ENCODE measurements around the gene RHOC.

The RHOC gene

DNA sequence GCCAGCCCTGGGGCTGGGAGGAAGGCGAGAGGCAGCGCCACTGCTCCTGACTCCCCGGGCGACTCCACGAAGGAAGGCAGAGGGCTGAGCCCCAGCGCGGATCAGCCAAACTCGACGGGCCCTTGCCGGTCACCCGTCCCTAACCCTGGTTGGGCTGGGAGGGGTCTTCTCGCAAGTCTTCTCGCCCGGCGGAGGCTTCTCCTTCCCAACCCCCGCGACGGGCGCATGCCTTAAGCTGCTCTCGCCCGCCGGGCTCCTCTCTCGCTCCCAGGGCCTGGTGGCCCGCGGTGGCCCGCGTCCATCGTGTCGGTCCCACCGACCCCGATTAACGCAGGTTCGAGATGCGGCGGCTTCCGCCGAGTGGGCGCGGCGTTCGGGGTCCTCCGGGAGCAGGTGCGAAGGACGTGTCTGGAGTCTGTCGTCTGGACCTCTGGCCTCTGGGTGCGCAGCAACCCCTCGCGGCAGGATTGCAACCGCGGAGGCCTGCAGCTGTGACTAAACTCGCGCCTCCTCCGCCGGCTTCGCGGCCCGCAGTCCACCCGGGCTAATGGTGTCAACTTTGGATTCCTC lies 37.2 kb upstream of the RHOC start:
- Histone ChIP-seq H3K27ac (replicated peaks) (no peak overlapping the region), H3K4me3 (replicated peaks; ENCODE audit: insufficient read depth, low read length) (no peak overlapping the region), H3K27me3 (ENCODE audit: insufficient read depth, poor library complexity, severe bottlenecking) (peaks cover 19% of the 10 kb centered on the region)
- TF ChIP-seq SPI1 (IDR thresholded peaks at IDR 0.05; ENCODE audit: borderline replicate concordance, low read depth) (no peak), GABPA (IDR thresholded peaks at IDR 0.05; ENCODE audit: low read depth) (no peak), POLR2AphosphoS5 (IDR thresholded peaks at IDR 0.05; ENCODE audit: low read depth) (no peak)
- TF ChIP-seq, protein P1, sequence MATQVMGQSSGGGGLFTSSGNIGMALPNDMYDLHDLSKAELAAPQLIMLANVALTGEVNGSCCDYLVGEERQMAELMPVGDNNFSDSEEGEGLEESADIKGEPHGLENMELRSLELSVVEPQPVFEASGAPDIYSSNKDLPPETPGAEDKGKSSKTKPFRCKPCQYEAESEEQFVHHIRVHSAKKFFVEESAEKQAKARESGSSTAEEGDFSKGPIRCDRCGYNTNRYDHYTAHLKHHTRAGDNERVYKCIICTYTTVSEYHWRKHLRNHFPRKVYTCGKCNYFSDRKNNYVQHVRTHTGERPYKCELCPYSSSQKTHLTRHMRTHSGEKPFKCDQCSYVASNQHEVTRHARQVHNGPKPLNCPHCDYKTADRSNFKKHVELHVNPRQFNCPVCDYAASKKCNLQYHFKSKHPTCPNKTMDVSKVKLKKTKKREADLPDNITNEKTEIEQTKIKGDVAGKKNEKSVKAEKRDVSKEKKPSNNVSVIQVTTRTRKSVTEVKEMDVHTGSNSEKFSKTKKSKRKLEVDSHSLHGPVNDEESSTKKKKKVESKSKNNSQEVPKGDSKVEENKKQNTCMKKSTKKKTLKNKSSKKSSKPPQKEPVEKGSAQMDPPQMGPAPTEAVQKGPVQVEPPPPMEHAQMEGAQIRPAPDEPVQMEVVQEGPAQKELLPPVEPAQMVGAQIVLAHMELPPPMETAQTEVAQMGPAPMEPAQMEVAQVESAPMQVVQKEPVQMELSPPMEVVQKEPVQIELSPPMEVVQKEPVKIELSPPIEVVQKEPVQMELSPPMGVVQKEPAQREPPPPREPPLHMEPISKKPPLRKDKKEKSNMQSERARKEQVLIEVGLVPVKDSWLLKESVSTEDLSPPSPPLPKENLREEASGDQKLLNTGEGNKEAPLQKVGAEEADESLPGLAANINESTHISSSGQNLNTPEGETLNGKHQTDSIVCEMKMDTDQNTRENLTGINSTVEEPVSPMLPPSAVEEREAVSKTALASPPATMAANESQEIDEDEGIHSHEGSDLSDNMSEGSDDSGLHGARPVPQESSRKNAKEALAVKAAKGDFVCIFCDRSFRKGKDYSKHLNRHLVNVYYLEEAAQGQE (IDR thresholded peaks at IDR 0.05; ENCODE audit: insufficient replicate concordance, low read depth), result no peak
- TF ChIP-seq, protein P2, sequence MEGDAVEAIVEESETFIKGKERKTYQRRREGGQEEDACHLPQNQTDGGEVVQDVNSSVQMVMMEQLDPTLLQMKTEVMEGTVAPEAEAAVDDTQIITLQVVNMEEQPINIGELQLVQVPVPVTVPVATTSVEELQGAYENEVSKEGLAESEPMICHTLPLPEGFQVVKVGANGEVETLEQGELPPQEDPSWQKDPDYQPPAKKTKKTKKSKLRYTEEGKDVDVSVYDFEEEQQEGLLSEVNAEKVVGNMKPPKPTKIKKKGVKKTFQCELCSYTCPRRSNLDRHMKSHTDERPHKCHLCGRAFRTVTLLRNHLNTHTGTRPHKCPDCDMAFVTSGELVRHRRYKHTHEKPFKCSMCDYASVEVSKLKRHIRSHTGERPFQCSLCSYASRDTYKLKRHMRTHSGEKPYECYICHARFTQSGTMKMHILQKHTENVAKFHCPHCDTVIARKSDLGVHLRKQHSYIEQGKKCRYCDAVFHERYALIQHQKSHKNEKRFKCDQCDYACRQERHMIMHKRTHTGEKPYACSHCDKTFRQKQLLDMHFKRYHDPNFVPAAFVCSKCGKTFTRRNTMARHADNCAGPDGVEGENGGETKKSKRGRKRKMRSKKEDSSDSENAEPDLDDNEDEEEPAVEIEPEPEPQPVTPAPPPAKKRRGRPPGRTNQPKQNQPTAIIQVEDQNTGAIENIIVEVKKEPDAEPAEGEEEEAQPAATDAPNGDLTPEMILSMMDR (IDR thresholded peaks at IDR 0.05; ENCODE audit: insufficient read depth, low read length), result no peak
- DNase-seq (ENCODE audit: low read depth in 1 of 2, low spot score in 1 of 2), result no peak

DNA sequence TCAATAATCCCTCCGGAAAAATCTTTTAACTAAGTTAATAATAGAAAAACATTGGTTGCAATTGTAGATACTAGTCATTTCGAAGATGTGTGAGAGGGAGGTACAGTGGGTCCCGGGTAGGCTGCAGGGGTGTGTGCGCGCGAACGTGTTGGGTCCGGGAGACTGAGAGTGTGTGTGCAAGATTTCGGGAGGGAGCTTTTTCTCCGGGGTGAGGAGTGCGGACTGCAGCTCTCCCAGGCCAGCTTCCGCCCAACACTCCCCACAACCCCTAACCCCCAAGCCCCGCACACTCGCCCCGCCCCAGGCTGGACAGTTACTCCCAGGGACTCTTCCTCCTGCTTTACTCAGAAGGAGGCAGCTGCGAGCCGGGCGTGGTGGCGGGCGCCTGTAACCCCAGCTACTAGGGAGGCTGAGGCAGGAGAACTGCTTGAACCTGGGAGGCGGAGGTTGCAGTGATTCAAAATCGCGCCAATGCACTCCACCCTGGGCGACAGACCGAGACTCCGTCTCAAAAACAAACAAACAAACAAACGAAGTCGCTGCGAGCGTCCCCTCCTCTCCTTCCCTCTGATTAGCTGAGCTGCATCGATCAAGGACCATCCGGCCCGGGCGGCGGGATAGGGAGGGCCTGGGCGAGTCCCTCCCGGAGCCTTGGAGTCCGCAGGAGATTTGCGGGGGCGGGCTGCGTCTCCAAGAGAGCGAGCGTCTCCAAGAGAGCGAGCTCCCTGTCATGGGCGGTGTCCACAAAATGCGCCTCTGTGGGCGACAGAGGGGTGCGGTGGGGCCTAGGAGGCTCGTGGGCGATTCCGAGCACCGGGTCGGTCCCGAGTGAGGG lies 36.5 kb upstream of the RHOC start:
- no peak for DNase-seq (ENCODE audit: low read depth in 1 of 2, low spot score in 1 of 2)
- H3K27me3 ChIP-seq (ENCODE audit: insufficient read depth, poor library complexity, severe bottlenecking), result peaks cover 19% of the 10 kb centered on the region
- TF ChIP-seq, protein P2 (IDR thresholded peaks at IDR 0.05; ENCODE audit: insufficient read depth, low read length), result no peak
- TF ChIP-seq SPI1 (IDR thresholded peaks at IDR 0.05; ENCODE audit: borderline replicate concordance, low read depth) (no peak), POLR2AphosphoS5 (IDR thresholded peaks at IDR 0.05; ENCODE audit: low read depth) (no peak)
- H3K4me3 ChIP-seq (replicated peaks; ENCODE audit: insufficient read depth, low read length), result no peak overlapping the region
- H3K27ac ChIP-seq (replicated peaks), result no peak overlapping the region

DNA sequence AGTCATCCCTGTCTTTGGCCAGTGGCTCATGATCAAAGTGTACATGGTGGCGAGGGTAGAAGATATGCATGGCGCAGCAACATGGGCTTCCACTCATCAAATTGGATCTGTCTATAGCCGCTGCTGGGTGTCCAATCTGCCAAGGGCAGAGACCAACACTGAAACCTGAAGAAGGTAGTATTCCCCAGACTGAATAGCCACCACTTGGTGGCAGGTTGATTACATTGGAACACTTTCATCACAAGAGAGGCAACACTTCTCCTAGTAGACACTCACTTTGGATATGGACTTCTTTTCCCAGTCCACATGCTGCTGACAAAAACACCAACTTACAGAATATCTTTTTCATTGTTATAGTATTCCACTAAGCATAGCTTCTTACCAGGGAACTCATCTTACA lies 30.6 kb upstream of the RHOC start:
- no peak for DNase-seq (ENCODE audit: low read depth in 1 of 2, low spot score in 1 of 2)
- H3K27me3 ChIP-seq (ENCODE audit: insufficient read depth, poor library complexity, severe bottlenecking), result no peaks in the 10 kb centered on the region
- TF ChIP-seq, protein P1 (IDR thresholded peaks at IDR 0.05; ENCODE audit: insufficient replicate concordance, low read depth), result no peak
- TF ChIP-seq POLR2AphosphoS5 (IDR thresholded peaks at IDR 0.05; ENCODE audit: low read depth) (no peak), GABPA (IDR thresholded peaks at IDR 0.05; ENCODE audit: low read depth) (no peak), SPI1 (IDR thresholded peaks at IDR 0.05; ENCODE audit: borderline replicate concordance, low read depth) (no peak)
- TF ChIP-seq, protein P2 (IDR thresholded peaks at IDR 0.05; ENCODE audit: insufficient read depth, low read length), result no peak
- no peak overlapping the region for H3K27ac ChIP-seq (replicated peaks)
- no peak overlapping the region for H3K4me3 ChIP-seq (replicated peaks; ENCODE audit: insufficient read depth, low read length)

All from HL-60 (cell line).